OCI-LY7 (cell line): ENCODE measurements around the gene TMEM106C.

ENCODE experiments used
- CTCF ChIP-seq: fragments of 200-600 bp; sonication (generic); conservative IDR thresholded peaks from 2 replicates; pipeline ENCODE4 v1.5.1; 2014; ENCODE audit warnings: mild to moderate bottlenecking, antibody characterized with exemption, low read length, moderate library complexity, mixed read lengths
- EZH2phosphoT487 ChIP-seq: fragments of 200-600 bp; sonication (generic); IDR thresholded peaks from 2 replicates; pipeline ENCODE4 v1.6.1; 2018; ENCODE audit warnings: low read depth, borderline replicate concordance, mild to moderate bottlenecking, mixed run types, antibody characterized with exemption, low read length, moderate library complexity, mixed read lengths

DNA sequence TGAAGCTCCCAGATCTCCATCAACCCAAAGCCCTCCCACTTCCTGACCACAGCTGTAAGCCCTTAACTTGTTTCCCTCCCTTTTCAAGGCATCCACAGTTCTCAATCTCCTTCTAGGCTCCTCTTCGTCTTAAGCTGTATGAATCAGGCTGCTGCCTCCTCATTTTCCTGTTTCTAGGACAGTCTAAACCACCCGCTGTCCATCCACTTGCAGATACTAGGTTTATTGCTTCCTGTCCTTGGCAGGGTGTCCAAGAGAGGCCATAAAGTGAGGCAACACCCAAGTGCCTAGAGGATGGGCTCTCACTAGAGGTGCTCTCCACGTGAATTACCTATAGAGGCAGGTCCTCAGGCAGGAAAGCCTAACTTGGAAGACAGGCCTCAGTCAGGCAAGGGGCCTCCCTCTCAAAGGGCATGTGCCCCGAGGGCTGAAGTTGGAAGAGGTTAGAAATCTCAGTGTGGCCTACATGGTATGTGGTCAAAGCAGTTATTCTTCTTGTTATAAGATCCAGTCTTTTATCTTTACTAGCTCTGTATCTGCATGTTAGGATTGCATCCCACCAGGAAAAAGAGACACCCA, 8.8 kb upstream of the TMEM106C start:
- no peak for TF ChIP-seq CTCF
- TF ChIP-seq EZH2phosphoT487 = no peak
